Activated naive CD4-positive, alpha-beta T cell treated with anti-CD3 and anti-CD28 coated beads, Interleukin-2, amount 50 U/mL, for 16 hours (primary cell): ENCODE data around the gene VWA5B2.

Experiments
- DNase-seq: peaks from one replicate; pipeline ENCODE4 v3.0.0-alpha.2; 2020

Gene VWA5B2

GRCh38 chr3:184282941-184283340 is 53.6 kb downstream of the VWA5B2 start:
- DNase-seq = no peak

- no peak for DNase-seq
Measured at GRCh38 chr3:184283681-184284080, 54.3 kb downstream of the VWA5B2 start.

DNA sequence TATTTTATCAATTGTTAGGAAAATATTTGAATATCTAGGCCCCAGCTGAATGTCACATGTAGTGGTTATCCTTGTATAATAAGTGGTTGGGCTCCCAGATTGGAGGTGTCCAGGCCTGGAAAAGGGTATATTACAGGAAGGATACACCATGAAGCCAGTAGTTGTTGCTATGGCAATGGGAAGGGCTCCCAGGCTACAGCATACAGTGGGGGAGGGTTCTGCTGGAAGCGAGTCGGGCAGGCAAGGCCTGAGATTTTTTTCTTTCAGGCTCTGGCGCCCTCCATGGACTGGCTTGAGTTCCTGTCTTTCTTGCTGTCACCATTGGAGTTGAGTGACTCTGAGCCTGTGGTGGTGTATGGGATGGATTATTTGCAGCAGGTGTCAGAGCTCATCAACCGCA is 55.3 kb downstream of the VWA5B2 start:
- peak; percentile 25 for DNase-seq

DNA sequence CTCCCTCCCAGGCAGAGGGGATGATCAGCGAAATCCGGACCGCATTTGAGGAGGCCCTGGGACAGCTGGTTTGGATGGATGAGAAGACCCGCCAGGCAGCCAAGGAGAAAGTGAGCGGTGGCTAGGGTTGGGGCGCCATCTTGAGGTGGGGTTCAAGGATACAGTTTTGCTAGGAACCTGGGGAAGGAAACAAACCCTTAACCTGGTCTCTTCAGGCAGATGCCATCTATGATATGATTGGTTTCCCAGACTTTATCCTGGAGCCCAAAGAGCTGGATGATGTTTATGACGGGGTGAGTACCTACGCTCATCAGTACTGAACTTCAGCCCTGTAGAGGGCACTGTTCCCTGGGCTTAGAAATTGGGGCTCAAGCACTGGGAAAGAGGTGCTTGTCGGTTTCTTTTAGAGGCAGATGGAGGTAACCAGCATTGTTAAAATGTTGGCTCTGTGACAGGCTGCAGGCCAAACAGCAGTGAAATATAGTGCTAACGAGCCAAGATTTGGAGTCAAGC is 60.1 kb downstream of the VWA5B2 start:
- DNase-seq = peak; percentile 67

DNA sequence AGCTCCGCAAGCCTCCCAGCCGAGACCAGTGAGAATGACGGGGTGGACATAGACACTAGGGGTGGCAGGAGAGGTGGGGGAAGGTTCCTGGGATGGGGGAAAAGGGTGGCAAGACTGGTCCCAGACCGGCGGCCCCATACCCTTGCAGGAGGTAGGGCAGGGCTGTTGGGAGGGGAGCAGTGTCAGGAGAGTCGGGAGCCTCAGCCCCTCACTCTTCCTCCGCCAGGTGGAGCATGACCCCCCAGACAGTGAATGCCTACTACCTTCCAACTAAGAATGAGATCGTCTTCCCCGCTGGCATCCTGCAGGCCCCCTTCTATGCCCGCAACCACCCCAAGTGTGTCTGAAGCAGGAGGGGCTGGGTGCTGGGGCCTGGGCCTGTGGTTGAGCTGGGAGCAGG is 60.9 kb downstream of the VWA5B2 start:
- no peak for DNase-seq

- DNase-seq = no peak
Measured at GRCh38 chr3:184291044-184291737, 61.8 kb downstream of the VWA5B2 start.
